Lower leg skin (tissue), 3 donors: ENCODE results near the gene ST14.
"Not testable (repeated sequence)": the region's sequence is repeated elsewhere in the genome, so short reads cannot be mapped to it uniquely, and the experiment has no call there.

ENCODE experiments used
- POLR2A ChIP-seq, 2 donors: fragments of 450-650 bp; IDR thresholded peaks; one replicate each; pipeline ENCODE4 v1.6.1; 2016 to 2017; ENCODE audit warnings: antibody characterized with exemption in 2 of 2, mild to moderate bottlenecking in 1 of 2, moderate library complexity in 1 of 2
- TF ChIP-seq, protein P1 (sequence below), 3 donors: fragments of 450-650 bp; IDR thresholded peaks; one replicate each; pipeline ENCODE4 v1.5.1; 2016; ENCODE audit warnings: antibody characterized with exemption in 3 of 3, mild to moderate bottlenecking in 3 of 3, moderate library complexity in 2 of 3

GRCh38 chr11:130249929-130250328 is 90.3 kb downstream of the ST14 start:
- TF ChIP-seq, protein P1, sequence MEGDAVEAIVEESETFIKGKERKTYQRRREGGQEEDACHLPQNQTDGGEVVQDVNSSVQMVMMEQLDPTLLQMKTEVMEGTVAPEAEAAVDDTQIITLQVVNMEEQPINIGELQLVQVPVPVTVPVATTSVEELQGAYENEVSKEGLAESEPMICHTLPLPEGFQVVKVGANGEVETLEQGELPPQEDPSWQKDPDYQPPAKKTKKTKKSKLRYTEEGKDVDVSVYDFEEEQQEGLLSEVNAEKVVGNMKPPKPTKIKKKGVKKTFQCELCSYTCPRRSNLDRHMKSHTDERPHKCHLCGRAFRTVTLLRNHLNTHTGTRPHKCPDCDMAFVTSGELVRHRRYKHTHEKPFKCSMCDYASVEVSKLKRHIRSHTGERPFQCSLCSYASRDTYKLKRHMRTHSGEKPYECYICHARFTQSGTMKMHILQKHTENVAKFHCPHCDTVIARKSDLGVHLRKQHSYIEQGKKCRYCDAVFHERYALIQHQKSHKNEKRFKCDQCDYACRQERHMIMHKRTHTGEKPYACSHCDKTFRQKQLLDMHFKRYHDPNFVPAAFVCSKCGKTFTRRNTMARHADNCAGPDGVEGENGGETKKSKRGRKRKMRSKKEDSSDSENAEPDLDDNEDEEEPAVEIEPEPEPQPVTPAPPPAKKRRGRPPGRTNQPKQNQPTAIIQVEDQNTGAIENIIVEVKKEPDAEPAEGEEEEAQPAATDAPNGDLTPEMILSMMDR (IDR thresholded peaks at IDR 0.05), result not testable (repeated sequence)
- TF ChIP-seq POLR2A (IDR thresholded peaks at IDR 0.05), result not testable (repeated sequence)
